Measurements from ENCODE around the gene FTO.

Gene FTO

GRCh38 chr16:53866520-53866919 lies 162.6 kb downstream of the FTO start:
- no peak for TF ChIP-seq CTCF (IDR thresholded peaks at IDR 0.05; ENCODE audit: low read depth, low read length, missing control alignments)
- no peak for DNase-seq (ENCODE audit: extremely low read depth, low read depth)
- H3K4me3 ChIP-seq (replicated peaks; ENCODE audit: low read depth, low read length), result no peak overlapping the region

- DNase-seq (ENCODE audit: extremely low read depth, low read depth), result no peak
- H3K4me3 ChIP-seq (replicated peaks; ENCODE audit: low read depth, low read length), result no peak overlapping the region
- no peak for TF ChIP-seq CTCF (IDR thresholded peaks at IDR 0.05; ENCODE audit: low read depth, low read length, missing control alignments)
These were observed 166.9 kb downstream of the FTO start for GRCh38 chr16:53870831-53871230.

- DNase-seq (ENCODE audit: extremely low read depth, low read depth), result no peak
- no peak for TF ChIP-seq CTCF (IDR thresholded peaks at IDR 0.05; ENCODE audit: low read depth, low read length, missing control alignments)
- no peak overlapping the region for H3K4me3 ChIP-seq (replicated peaks; ENCODE audit: low read depth, low read length)
These were observed 168.6 kb downstream of the FTO start for GRCh38 chr16:53872248-53873221.

GRCh38 chr16:53876811-53877210 lies 172.9 kb downstream of the FTO start:
- no peak for DNase-seq (ENCODE audit: extremely low read depth, low read depth)

GRCh38 chr16:53878216-53878615 lies 174.3 kb downstream of the FTO start:
- DNase-seq (ENCODE audit: extremely low read depth, low read depth), result no peak

More at GRCh38 chr16:53876811-53877210, 172.9 kb downstream of the FTO start:
- H3K4me3 ChIP-seq (replicated peaks; ENCODE audit: low read depth, low read length), result no peak overlapping the region
- no peak for TF ChIP-seq CTCF (IDR thresholded peaks at IDR 0.05; ENCODE audit: low read depth, low read length, missing control alignments)

GRCh38 chr16:53881371-53881770 lies 177.4 kb downstream of the FTO start:
- no peak for DNase-seq (ENCODE audit: extremely low read depth, low read depth)
- no peak for TF ChIP-seq CTCF (IDR thresholded peaks at IDR 0.05; ENCODE audit: low read depth, low read length, missing control alignments)
- H3K4me3 ChIP-seq (replicated peaks; ENCODE audit: low read depth, low read length), result no peak overlapping the region

More at GRCh38 chr16:53878216-53878615, 174.3 kb downstream of the FTO start:
- no peak overlapping the region for H3K4me3 ChIP-seq (replicated peaks; ENCODE audit: low read depth, low read length)
- TF ChIP-seq CTCF (IDR thresholded peaks at IDR 0.05; ENCODE audit: low read depth, low read length, missing control alignments), result no peak

All from HFF-Myc (cell line).